Activated CD8-positive, alpha-beta T cell treated with anti-CD3 and anti-CD28 coated beads, Interleukin-2, amount 10 ng/mL, durations not matched to agents 7 days and 5 days (primary cell): Measurements from ENCODE around the gene TECTA. TPM values are rescaled to one million over a fixed set of nuclear protein-coding genes. Genes with fewer than 3 reads are reported as not detected.

Experiments
- ATAC-seq: fragments of 150-1000 bp; cut with Tn5 transposase; one replicate; pipeline ENCODE4 v1.10.0; 2021; ENCODE audit warnings: moderate library complexity
- CTCF ChIA-PET: fragments of 350-600 bp; sonication (Branson Sonifier 250); formaldehyde crosslinking; loops from one replicate; lab custom pipeline; 2021; ENCODE audit warnings: antibody characterized with exemption; lab: Charles Lee
- POLR2A ChIA-PET: fragments of 350-600 bp; sonication (Branson Sonifier 250); formaldehyde crosslinking; loops from one replicate; lab custom pipeline; 2021; ENCODE audit warnings: antibody characterized with exemption; lab: Charles Lee
- DNase-seq: peaks from one replicate; pipeline ENCODE4 v3.0.0-alpha.2; 2020
- H3K27ac Mint-ChIP-seq: one replicate; pipeline ENCODE4 v1.8.0; 2021; ENCODE audit warnings: mild to moderate bottlenecking, mixed read lengths
- H3K27me3 Mint-ChIP-seq: one replicate; pipeline ENCODE4 v1.8.0; 2021; ENCODE audit warnings: low read depth, mixed read lengths
- H3K36me3 Mint-ChIP-seq: one replicate; pipeline ENCODE4 v1.8.0; 2021; ENCODE audit warnings: low read depth, mixed read lengths
- H3K4me1 Mint-ChIP-seq: one replicate; pipeline ENCODE4 v1.8.0; 2021; ENCODE audit warnings: low read depth, mixed read lengths
- H3K4me3 Mint-ChIP-seq: one replicate; pipeline ENCODE4 v1.8.0; 2021; ENCODE audit warnings: mild to moderate bottlenecking, mixed read lengths
- H3K9me3 Mint-ChIP-seq: one replicate; pipeline ENCODE4 v1.8.0; 2022; ENCODE audit warnings: mixed read lengths; ENCODE audit not compliant: insufficient read depth
- total RNA-seq, 2 experiments: library from RNA; stranded (reverse); gene quantifications; one replicate each; pipeline ENCODE4 v1.2.3, GENCODE V29; 2021

The TECTA gene
- total RNA-seq, 2 experiments from 2014 or later: 0.13 to 0.21 TPM

DNA sequence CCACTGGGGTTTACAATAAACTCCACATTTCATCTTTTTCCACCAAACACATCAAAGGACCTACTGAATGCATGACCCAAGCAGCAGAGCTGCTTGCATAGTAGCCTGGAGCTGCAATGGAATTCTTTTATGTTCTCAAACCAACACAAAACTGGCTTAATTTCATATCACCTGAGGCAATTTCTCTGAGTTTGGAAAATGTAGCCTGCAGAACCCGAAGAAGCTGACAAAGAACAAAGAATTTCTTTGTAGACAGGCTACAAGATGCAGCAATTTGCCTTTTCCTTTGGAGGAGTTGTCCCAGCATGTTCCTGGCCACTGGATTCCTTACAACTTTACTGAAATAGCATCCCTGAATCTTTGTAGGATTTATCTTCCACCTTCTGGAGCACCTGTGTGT is 5.5 kb upstream of the TECTA start:
- Mint-ChIP-seq H3K27me3 (no peaks in the 10 kb centered on the region), H3K4me3 (no peak overlapping the region), H3K27ac (no peak overlapping the region), H3K9me3 (no peaks in the 10 kb centered on the region), H3K4me1 (peaks cover 3% of the 10 kb centered on the region), H3K36me3 (no peaks in the 10 kb centered on the region)
- POLR2A ChIA-PET: no interaction called here
- CTCF ChIA-PET: no interaction called here
- DNase-seq (no peak), ATAC-seq (no peak)

DNA sequence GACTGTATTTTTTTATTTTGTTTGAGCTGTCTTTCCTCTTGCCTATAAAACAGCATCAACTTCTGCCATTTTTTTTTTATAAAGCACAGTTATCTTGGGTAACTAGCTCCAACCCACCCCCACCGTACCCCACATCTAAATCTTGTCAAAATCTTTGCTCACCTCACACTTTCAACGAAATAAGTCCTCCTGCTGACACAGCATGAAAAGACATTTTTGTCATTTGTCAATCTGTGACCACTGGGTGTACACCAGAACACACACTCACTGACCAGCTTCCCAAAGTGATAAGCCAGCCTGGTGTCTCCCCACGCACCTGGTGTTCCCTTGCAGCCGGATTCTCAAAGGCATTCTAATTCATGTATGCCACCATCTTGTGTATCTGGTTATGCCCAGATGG is 1.7 kb upstream of the TECTA start:
- Mint-ChIP-seq H3K27ac (no peak overlapping the region), H3K4me3 (no peak overlapping the region), H3K4me1 (no peaks in the 10 kb centered on the region), H3K9me3 (no peaks in the 10 kb centered on the region), H3K36me3 (no peaks in the 10 kb centered on the region), H3K27me3 (no peaks in the 10 kb centered on the region)
- DNase-seq (no peak), ATAC-seq (no peak)
- ChIA-PET POLR2A (no interaction called here), CTCF (no interaction called here)

DNA sequence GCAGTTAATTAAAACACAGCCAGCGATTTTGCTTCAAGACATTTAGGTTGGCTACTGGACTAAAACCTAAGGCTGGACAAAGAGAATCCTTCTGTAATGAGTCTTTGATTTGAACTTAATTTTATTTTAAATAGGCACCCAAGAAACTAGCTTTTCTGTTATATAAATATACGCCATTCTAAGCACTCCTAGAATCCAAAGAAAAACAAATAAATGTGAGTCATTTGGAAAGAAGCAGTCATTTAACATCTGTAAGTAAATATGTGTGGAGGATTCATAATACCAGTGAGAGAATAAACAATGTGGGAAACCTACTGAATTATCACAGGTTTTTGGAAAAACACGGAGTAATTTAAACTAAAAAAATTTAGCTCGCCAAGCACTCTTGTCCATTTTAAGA is 1.2 kb upstream of the TECTA start:
- no peak overlapping the region for H3K4me3 Mint-ChIP-seq
- H3K27me3 Mint-ChIP-seq: no peaks in the 10 kb centered on the region
- no peaks in the 10 kb centered on the region for H3K9me3 Mint-ChIP-seq
- POLR2A ChIA-PET: no interaction called here
- CTCF ChIA-PET: no interaction called here
- no peaks in the 10 kb centered on the region for H3K36me3 Mint-ChIP-seq
- ATAC-seq: no peak
- no peaks in the 10 kb centered on the region for H3K4me1 Mint-ChIP-seq
- no peak for DNase-seq
- H3K27ac Mint-ChIP-seq: no peak overlapping the region

DNA sequence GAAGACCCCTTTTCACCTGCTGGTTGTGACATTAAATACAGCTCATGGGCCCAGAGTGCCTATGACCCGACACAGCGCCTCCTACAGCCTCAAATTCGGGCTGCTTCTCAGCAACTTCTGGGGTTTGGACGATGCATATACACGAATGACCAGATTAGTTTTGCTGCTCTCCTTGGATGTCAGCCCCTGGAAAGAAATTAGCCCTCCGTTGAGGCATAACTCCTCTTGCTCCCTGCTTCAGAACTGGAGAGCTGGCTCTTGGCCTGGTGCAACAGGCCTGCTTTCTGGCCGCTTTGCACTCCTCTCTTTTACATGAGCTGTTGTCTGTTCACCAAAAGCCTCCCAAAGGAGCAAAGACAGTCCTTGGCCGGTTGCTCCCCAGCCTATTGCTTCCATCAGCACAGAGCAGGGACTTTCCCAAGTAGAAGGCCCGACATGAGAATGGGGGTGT is 3.3 kb downstream of the TECTA start:
- H3K9me3 Mint-ChIP-seq: no peaks in the 10 kb centered on the region
- no peak overlapping the region for H3K4me3 Mint-ChIP-seq
- H3K4me1 Mint-ChIP-seq: no peaks in the 10 kb centered on the region
- ChIA-PET CTCF (no interaction called here), POLR2A (no interaction called here)
- H3K27me3 Mint-ChIP-seq: peaks cover 2% of the 10 kb centered on the region
- no peak for ATAC-seq
- H3K27ac Mint-ChIP-seq: no peak overlapping the region
- no peaks in the 10 kb centered on the region for H3K36me3 Mint-ChIP-seq
- DNase-seq: no peak

DNA sequence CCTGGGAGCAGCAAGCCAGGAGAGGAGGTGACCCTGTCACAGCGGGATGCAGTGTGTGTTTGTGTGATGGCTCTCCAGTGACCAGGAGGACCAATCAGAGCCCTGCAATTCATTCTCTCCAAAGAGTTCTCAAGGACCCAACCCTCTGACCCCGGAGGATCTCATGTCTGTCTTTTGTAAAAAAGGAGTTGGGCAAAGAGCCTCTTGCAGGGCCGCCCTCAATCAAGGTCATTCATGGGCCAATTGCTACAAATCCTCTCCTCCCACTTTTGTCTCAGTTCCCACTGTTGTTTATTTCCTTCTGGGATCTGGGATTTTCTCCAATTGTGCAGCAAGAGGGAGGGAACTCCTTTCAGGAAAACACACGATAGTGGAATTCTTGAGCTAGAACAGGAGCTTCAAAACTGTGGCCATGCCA is 4.0 kb downstream of the TECTA start:
- Mint-ChIP-seq H3K4me1 (no peaks in the 10 kb centered on the region), H3K36me3 (no peaks in the 10 kb centered on the region), H3K27me3 (peaks cover 5% of the 10 kb centered on the region), H3K4me3 (no peak overlapping the region), H3K9me3 (no peaks in the 10 kb centered on the region), H3K27ac (no peak overlapping the region)
- ChIA-PET CTCF (interaction anchor here (1.7 kb wide), 1 partner anchor 90 kb away, joined by 5 read pairs; no protein-coding TSS in a partner anchor), POLR2A (no interaction called here)
- no peak for DNase-seq
- ATAC-seq: no peak

DNA sequence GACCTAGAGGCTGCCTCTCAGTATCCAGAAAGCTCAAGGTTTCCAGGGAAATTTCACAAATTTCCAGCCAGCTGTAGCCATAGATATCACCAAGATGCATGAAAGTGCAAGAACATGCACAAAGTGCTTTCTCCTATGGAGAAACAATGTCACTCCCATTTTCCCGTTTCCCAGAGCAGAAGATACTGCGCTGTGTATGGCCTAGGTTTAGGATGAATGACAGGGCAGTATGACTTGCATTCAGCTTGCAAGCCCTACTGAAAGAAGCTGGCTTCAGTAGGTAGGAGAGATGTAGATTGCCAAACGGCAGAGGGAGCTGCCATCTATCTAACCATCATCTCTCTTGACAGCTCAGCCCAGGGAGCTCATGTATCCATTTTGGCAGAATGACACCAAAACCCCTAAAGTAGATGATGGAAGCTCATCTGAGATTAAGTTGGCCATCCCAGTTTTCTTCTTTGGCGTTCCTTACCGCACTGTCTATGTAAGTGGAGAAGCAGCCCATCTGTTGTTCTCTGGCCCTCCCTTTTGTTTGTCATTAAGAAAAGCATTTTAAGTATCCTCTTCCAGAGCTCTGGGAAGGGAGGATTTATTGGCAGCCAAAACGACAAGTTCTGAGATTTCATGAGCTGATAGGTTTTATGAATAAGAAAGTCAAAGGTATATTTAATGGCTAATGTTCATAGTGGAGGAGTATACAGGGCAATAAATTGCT is 4.6 kb downstream of the TECTA start:
- CTCF ChIA-PET: interaction anchor here (1.7 kb wide), 1 partner anchor 89 kb away, joined by 5 read pairs; no protein-coding TSS in a partner anchor

DNA sequence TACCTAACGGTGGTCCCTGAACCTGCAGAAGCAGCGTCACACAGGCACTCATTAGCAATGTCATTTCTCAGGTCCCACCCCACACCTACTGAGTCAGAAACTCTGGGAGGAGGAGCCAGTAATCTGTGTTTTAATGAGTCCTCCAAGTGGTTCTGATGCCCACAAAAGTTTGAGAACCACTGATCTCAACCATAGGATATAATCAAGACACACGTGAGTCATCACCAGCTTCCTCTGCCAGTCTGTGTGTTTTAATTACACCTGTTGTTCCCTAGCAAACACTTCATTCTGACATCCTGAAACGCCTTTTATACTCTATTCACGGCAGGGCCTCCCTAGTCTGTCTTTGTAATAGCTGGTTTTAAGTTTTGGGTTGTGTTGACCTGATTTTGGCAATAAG is 5.8 kb downstream of the TECTA start:
- Mint-ChIP-seq H3K4me1 (no peaks in the 10 kb centered on the region), H3K27ac (no peak overlapping the region), H3K4me3 (no peak overlapping the region), H3K9me3 (no peaks in the 10 kb centered on the region), H3K36me3 (no peaks in the 10 kb centered on the region), H3K27me3 (peaks cover 15% of the 10 kb centered on the region)
- DNase-seq (no peak), ATAC-seq (no peak)
- POLR2A ChIA-PET: no interaction called here
- CTCF ChIA-PET: no interaction called here

More for the DNA sequence above, 4.6 kb downstream of the TECTA start:
- no peaks in the 10 kb centered on the region for H3K9me3 Mint-ChIP-seq
- DNase-seq (no peak), ATAC-seq (no peak)
- H3K36me3 Mint-ChIP-seq: no peaks in the 10 kb centered on the region
- peaks cover 7% of the 10 kb centered on the region for H3K27me3 Mint-ChIP-seq
- POLR2A ChIA-PET: no interaction called here
- H3K4me3 Mint-ChIP-seq: no peak overlapping the region
- H3K4me1 Mint-ChIP-seq: no peaks in the 10 kb centered on the region
- no peak overlapping the region for H3K27ac Mint-ChIP-seq

DNA sequence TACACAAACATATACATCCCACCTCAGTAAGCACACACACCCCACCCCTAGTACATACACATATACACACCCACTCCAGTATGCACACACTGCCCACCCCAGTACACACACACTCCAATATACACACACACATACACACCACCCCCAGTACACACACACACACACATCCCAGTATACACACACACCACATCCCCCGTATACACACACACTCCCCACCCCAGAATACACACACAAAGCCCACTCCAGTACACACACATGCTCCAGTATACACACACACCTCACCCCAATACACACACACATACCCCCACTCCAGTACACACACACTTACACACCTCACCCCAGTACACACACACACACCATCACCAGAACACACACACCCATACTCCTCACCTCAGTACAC is 7.4 kb downstream of the TECTA start:
- DNase-seq (no peak), ATAC-seq (no peak)
- ChIA-PET POLR2A (no interaction called here), CTCF (no interaction called here)
- no peak overlapping the region for H3K27ac Mint-ChIP-seq
- no peak overlapping the region for H3K4me3 Mint-ChIP-seq
- peaks cover 21% of the 10 kb centered on the region for H3K27me3 Mint-ChIP-seq
- no peaks in the 10 kb centered on the region for H3K9me3 Mint-ChIP-seq
- H3K4me1 Mint-ChIP-seq: no peaks in the 10 kb centered on the region
- H3K36me3 Mint-ChIP-seq: no peaks in the 10 kb centered on the region

DNA sequence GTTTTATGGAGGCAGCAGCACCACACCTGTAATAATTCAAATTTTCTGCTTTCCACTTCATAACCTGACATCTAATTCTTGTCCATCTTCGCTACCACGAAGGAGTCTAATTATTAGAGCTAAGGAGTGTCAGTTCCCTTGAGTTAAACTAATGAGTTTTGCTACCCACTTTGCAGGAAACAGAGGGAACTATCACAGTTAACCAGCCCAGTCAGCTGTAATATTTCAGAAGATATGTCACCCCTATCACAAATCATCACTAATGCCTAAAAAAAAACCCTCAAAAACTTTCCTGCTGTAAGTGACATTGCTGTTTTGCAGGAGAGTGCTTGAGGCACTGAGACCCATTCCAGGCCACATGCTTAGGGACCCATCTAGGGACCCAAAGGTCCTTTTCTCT is 8.4 kb downstream of the TECTA start:
- Mint-ChIP-seq H3K27me3 (peaks cover 21% of the 10 kb centered on the region), H3K27ac (no peak overlapping the region), H3K36me3 (no peaks in the 10 kb centered on the region), H3K9me3 (no peaks in the 10 kb centered on the region), H3K4me3 (no peak overlapping the region), H3K4me1 (no peaks in the 10 kb centered on the region)
- no peak for ATAC-seq
- POLR2A ChIA-PET: no interaction called here
- CTCF ChIA-PET: interaction anchor here (1.1 kb wide), 1 partner anchor 162 kb away, joined by 3 read pairs; no protein-coding TSS in a partner anchor
- no peak for DNase-seq

DNA sequence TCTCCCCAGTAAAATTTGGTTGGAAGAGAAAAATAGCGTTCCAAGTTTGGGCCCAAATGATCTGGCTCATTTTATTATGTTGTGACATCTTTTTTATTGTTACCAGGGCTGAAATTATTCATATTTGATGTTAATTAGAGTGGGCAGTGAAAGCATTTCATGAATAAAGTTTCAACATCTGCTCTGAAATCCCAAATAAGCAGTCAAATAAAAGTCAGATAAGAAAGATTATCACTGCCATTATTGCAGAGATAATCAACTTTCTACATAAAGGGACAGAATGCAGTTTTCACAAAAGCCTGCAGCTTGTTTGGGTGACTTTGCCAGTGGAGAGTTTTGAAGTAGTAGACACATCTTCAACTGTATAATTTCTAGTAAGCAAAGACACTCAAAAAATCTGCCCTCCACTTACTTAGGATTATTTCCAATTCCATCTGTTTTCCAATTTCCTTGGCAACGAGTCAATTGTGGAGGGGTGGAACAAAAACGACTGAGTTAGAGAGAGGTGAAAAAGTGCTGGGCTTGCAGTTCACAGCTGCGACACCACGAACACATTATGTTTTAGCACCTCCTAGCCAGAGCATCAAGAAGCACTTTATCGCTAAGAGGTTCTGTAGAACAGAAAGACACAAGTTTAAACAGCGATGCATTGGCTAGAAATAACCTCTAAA is 9.0 kb downstream of the TECTA start:
- ChIA-PET CTCF (interaction anchor here (1.1 kb wide), 1 partner anchor 162 kb away, joined by 3 read pairs; no protein-coding TSS in a partner anchor), POLR2A (no interaction called here)
- Mint-ChIP-seq H3K36me3 (no peaks in the 10 kb centered on the region), H3K4me3 (no peak overlapping the region), H3K4me1 (no peaks in the 10 kb centered on the region), H3K27me3 (peaks cover 21% of the 10 kb centered on the region), H3K27ac (no peak overlapping the region), H3K9me3 (no peaks in the 10 kb centered on the region)
- no peak for ATAC-seq
- no peak for DNase-seq

DNA sequence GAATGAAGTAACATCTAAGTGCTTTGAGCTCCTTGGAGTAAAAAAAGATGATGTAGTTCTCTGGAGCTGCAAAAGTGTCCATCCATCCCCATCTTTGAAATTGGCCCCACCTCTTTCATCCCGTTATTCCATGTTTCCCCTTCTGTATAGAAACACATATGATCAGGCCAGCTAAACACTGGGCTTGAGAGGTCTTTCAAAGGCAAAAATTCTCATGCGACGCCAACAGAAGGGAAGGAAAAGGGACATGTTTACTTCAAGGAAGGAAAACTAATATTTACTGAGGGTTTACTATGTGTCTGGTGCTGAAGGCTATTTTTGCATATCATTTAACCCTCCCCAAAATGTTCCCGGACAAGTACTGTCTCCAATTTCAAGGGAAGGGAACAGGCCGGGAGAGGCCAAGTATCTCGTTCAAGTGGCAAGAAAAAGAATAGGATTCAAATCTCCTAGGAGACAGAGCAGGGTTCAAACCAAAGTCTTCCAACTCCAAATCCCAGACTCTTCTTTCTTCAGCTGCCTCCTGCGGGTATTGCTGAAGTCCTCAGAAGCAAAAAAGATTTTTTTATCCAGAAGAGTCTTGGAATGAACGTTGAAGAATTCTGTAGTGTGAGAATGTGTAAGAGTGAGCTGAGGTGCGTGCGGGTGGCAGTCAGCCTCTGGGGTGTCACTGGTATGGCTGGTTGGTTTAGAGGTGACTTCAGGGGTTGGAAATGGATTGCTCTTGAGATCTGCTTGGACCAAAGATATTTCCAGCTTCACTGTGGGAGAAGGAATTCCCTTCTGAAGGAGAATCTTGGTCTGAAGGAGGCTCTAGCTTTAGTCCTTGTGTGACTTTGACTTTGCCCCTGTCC is 10.1 kb downstream of the TECTA start:
- no peak overlapping the region for H3K27ac Mint-ChIP-seq
- DNase-seq (no peak), ATAC-seq (no peak)
- peaks cover 21% of the 10 kb centered on the region for H3K27me3 Mint-ChIP-seq
- H3K9me3 Mint-ChIP-seq: no peaks in the 10 kb centered on the region
- POLR2A ChIA-PET: no interaction called here
- no peak overlapping the region for H3K4me3 Mint-ChIP-seq
- no peaks in the 10 kb centered on the region for H3K36me3 Mint-ChIP-seq
- H3K4me1 Mint-ChIP-seq: no peaks in the 10 kb centered on the region
- CTCF ChIA-PET: interaction anchor here (1.3 kb wide), 1 partner anchor 76 kb away, joined by 3 read pairs; no protein-coding TSS in a partner anchor
